NCI-H2081 treated with DMSO at 0.1 percent for 48 hours (cell line): Measurements from ENCODE around the gene MAP1LC3A.

Experiments
- DNase-seq: peaks from one replicate; lab custom pipeline; 2025; lab: John Stamatoyannopoulos, UW

MAP1LC3A gene

GRCh38 chr20:34549291-34549928, 9.1 kb upstream of the MAP1LC3A start:
- DNase-seq: no peak

- DNase-seq: no peak
Observed at GRCh38 chr20:34549929-34550305, 8.6 kb upstream of the MAP1LC3A start.

DNA sequence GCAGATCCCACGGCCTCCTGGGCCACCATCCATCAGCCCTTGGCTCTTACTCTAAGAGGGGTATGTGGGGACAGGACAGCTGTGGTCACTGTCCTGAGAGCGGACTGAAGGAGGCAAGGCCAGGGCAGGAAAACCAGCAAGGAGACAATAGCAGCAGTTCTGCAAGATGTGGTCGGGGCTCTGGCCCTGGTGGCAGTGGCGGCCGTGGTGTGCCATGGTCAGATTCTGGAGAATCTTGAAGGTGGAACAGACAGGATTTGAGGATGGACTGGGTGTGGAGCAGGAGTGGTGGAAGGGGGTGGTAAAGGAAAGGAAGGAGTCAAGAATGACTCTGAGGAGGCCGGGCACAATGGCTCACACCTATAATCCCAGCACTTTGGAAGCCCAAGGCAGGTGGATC, 5.9 kb upstream of the MAP1LC3A start:
- DNase-seq: no peak

DNA sequence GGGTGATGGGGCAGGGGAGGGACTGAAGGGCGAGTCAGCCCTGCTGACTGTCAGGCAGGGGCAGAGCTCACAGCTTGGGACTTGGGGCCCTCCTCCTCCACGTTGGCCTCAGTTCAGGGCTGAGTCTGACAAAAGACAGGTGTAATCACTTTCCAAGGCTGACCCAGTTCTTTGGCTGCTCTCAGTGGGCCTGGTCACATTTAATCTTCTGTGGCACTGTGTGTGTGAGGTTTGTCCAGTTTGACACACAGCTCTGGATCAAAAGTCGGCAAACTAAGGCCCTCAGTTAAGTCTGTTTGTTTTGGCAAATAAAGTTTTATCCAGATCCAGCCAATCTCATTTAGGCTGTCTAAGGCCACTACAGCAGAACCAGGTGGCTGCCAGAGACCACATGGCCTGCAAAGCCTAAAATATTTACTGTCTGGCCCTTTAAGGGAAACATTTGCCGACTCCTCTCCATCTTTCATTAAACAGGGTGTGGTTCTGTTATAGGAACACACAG, 5.1 kb upstream of the MAP1LC3A start:
- no peak for DNase-seq

GRCh38 chr20:34557936-34558319, 590 bp upstream of the MAP1LC3A start:
- DNase-seq: no peak

GRCh38 chr20:34559311-34560140, 1.0 kb downstream of the MAP1LC3A start:
- no peak for DNase-seq

DNA sequence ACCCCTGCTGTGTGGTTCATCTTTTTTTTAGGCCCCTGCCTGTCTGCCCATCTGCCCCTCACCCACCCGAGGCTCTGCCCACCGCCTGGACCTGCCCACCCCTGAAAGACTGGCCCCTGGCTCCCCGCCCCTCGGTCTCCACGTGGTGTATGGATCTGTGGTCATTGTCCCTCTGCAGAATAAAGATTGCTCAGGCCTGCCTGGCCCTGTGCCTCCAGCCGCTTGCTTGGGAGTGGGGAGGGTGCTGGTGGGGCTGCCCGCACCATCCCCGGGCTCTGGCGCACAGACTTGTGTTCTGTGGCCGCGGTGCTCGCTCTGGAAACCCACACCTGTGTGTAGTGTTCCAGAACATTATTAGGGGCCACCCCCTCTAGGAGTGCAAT, 1.6 kb downstream of the MAP1LC3A start:
- DNase-seq: no peak

DNA sequence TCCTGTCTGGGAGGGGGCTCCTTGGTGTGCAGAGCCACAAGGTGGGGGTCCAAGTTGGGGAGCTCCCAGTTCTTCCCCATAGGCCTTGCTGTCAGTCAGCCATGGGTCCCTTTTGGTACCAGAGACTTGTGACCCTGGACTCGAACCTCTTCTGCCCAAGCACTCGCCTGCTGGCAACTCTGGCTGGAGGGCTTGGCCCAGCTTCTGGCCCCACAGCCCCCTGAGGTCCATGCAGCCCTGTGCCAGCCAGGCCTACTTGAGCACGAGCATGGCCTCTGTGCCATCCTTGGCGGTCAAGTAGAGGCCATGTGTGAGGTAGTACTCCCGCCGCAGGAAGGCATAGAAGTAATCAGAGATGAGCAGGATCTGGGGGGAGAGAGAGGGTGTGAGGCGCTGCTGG, 2.1 kb downstream of the MAP1LC3A start:
- DNase-seq: no peak

GRCh38 chr20:34561661-34562060, 3.1 kb downstream of the MAP1LC3A start:
- DNase-seq: no peak

DNA sequence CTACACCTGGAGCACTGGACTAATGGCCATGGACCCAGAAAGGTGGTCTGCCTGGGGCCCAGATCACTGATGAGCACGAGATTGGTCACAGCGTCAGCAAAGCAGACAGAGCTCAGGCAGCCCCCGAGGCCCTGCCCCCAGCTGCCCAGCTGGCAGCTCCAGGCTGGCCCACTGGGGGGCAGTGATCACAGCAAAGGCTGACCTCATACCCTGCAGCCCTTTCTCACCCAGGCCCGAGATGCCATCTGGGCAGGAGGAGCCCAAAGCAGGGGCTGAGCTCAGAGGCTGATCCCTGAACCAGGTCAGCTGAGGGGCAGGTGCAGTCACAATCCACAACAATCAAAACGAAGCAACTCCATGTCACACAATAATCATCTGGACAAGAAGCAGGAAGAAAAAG, 4.1 kb downstream of the MAP1LC3A start:
- no peak for DNase-seq

GRCh38 chr20:34564833-34565232, 6.3 kb downstream of the MAP1LC3A start:
- DNase-seq: no peak

- DNase-seq: no peak
Observed at GRCh38 chr20:34566978-34567891, 8.7 kb downstream of the MAP1LC3A start.

- DNase-seq: no peak
Observed at GRCh38 chr20:34567892-34568865, 9.7 kb downstream of the MAP1LC3A start.

- DNase-seq: no peak
Observed at GRCh38 chr20:34569598-34569997, 11.1 kb downstream of the MAP1LC3A start.

- no peak for DNase-seq
Observed at GRCh38 chr20:34570859-34571306, 12.4 kb downstream of the MAP1LC3A start.

DNA sequence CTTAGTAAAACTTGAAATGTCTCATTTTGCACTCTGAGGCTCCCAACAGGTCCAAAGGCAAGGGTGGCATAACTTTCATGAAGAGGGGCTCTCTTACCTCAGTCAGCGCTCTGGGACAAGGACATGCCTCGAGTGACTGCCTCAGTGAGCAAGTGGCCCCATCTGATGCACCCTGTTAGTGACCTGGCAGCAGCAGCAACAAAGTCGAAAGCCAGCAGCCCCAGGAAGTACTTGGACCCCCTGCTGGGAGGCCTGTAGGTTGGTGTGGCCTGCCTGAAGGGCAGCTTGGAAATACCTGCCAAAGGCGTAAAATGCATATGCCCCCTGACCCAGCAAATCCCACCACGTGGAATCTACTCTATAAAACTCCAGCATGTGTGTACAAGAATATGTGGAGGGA, 13.2 kb downstream of the MAP1LC3A start:
- DNase-seq: no peak

DNA sequence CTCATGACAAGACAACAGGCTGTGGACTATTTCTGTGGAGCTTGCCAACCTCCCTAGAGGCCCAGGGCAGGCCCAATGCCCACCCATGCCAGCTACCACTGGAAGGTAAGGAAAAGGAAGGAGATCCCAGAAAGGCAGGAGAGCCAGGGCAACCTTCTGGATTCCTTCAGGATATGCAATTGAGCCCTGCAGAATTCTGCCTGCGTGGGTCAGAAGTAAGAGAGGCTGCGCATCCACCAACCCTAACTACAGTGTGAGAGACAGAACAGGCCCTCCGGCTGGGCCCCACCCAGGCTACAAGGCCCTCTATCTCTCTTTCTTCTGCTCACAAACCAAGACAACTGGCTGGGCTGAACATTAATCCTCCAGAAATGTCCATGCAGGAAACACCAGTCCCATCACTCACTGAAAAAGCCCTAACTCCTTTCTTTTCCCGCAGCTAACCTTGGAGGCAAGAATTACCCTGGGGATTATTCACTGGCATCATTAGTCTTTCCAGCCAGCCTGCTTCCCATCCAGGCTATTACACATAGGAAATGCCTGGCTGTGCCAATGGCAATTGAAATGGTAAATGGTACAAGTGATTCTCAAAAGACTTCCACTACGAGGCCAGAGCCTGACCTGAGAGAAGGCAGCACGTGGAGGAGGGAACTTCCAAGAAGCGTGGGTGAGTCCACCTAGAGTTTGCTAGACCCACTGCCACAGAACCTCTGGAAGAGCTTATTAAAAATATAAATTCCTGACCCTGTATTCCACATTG, 15.2 kb downstream of the MAP1LC3A start:
- no peak for DNase-seq

- no peak for DNase-seq
Observed at GRCh38 chr20:34574426-34574825, 15.9 kb downstream of the MAP1LC3A start.

DNA sequence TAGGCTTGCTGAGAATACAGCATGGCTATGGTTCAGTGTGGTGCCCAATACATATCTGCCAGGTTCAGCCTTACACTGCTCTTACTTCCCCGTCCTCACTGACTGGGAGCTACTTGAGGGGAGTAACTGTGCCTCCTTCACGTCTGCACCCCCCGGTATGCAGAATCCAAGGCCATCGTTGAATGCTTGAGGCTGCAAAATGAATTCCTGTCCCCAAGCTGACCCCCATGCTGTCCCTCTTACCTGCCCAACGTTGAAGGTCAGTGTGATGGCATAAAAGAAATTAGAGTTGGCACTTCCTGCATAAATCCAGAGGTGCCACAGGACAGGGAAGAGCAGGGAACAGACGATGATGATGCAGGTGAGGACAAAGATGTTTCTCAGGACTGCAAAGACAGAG, 16.3 kb downstream of the MAP1LC3A start:
- no peak for DNase-seq

DNA sequence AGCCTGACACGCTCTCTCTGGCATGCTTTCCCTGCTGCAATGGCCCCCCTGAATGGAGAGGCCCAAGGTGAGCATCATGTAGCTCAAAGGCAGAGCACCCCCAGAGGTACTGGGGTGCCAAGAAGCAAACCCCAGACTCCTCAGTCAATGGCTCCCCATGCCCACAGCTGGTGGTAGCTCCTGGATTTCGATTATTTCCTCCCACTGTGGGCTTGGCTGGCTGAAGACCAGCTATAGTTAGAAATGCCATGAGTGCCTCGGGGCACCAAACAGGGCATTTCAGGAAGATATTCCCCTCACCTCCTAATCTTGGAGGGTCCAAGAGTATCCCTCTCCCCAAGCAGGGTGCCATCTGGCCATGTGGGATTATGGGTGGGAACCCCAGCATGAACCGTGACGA, 16.8 kb downstream of the MAP1LC3A start:
- no peak for DNase-seq
